Kidney (tissue), 14 donors: ENCODE measurements around the gene PRSS3. TPM values are rescaled to one million over a fixed set of nuclear protein-coding genes. Genes with fewer than 3 reads are reported as not detected.
"Not testable (repeated sequence)": the region's sequence is repeated elsewhere in the genome, so short reads cannot be mapped to it uniquely, and the experiment has no call there.

Experiments
- DNase-seq, 5 donors: peaks; one replicate each; pipeline ENCODE4 v3.0.0-alpha.2; 2013 to 2020
- FAIRE-seq: peaks from 2 replicates; lab custom pipeline; 2012; peaks lifted over from hg19 to GRCh38; lab: Jason Lieb, UNC
- H3K27ac ChIP-seq, 2 donors: one replicate each; pipeline ENCODE4 v1.7.0; 2013; ENCODE audit warnings: low read depth in 2 of 2, low read length in 2 of 2, inconsistent platforms in 1 of 2
- H3K27me3 ChIP-seq: one replicate; pipeline ENCODE4 v1.7.1; 2013; ENCODE audit warnings: low read length, inconsistent platforms; ENCODE audit not compliant: control insufficient read depth, insufficient read depth
- H3K36me3 ChIP-seq, 3 donors: one replicate each; pipeline versions ENCODE4 v1.7.0 to v1.7.1; 2013; ENCODE audit warnings: low read length in 3 of 3, control low read depth in 1 of 3, inconsistent platforms in 1 of 3; ENCODE audit not compliant: insufficient read depth in 3 of 3, control insufficient read depth in 2 of 3
- H3K4me1 ChIP-seq, 3 donors: one replicate each; pipeline versions ENCODE4 v1.7.0 to v1.7.1; 2013; ENCODE audit warnings: low read length in 3 of 3, inconsistent platforms in 1 of 3, low read depth in 1 of 3; ENCODE audit not compliant: control insufficient read depth in 2 of 3, insufficient read depth in 2 of 3
- H3K4me3 ChIP-seq, 3 donors: one replicate each; pipeline versions ENCODE4 v1.7.0 to v1.8.1; 2013; ENCODE audit warnings: low read length in 3 of 3, control low read depth in 1 of 3, inconsistent platforms in 1 of 3
- H3K9ac ChIP-seq, 3 donors: one replicate each; pipeline versions ENCODE4 v1.7.0 to v1.7.1; 2013; ENCODE audit warnings: low read length in 3 of 3, control low read depth in 1 of 3, inconsistent platforms in 1 of 3
- H3K9me3 ChIP-seq, 3 donors: one replicate each; pipeline versions ENCODE4 v1.7.0 to v1.7.1; 2013; ENCODE audit warnings: low read length in 3 of 3, control low read depth in 1 of 3, inconsistent platforms in 1 of 3; ENCODE audit not compliant: control insufficient read depth in 2 of 3, insufficient read depth in 1 of 3
- intact Hi-C: fragments of 100-400 bp; cut with DNase I; formaldehyde crosslinking; loops from one replicate; pipeline ENCODE4 v1.11.1; 2022
- polyA plus RNA-seq: library from polyadenylated mRNA; stranded (reverse); fragments of 350-450 nt; fragmentation: Illumina TruSeq; extraction: RNeasy Lipid Tissue Mini Kit (QIAGEN cat#74804); gene quantifications from one replicate; pipeline ENCODE4 v1.2.3, GENCODE V29; 2014; ENCODE audit warnings: low read depth, low replicate concordance; ENCODE audit not compliant: insufficient read depth
- total RNA-seq: library from RNA; stranded (reverse); fragmentation: NEBNext Ultra II Directional; extraction: Animal tissue kit (Norgen Biotek cat#: 25700); gene quantifications from one replicate; pipeline ENCODE4 v1.2.1, GENCODE V29; 2021
- TF ChIP-seq, protein P1 (sequence below): IDR thresholded peaks from 3 replicates; pipeline ENCODE4 v1.5.1; 2012; ENCODE audit warnings: mild to moderate bottlenecking, moderate library complexity, borderline replicate concordance; ENCODE audit not compliant: insufficient read depth; ENCODE audit errors: extremely low read depth
- donor health status: control.
- donor health status: control.
- donor health status: control.
- donor health status: control.
- donor health status: control.
- donor health status: DM: yes; HTN: yes; CAD: no.
- donor health status: Normal renal cell carcinoma (clear cell type).

Gene PRSS3
- total and polyA plus RNA-seq, 2 donors from 2014 or later, result 0.79 to 2.8 TPM

DNA sequence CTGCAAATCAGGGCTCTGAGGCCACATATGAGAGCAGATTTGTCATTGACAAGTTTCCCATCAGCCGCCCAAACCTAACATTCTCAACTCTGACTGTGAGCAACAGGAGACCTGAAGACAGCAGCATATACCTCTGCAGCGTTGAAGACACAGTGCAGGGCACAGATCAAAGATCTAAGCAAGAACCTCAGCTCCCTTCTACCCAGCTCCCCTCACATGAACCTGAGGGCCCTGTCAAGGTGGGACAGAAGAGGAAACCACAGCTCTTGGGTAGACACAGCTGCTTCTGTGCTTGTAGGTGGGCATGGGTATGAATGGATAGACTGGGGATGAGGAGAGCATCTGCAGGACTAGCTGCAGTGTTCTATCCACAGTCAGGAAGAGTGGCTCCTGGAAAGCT lies 8.7 kb upstream of the PRSS3 start:
- TF ChIP-seq, protein P1, sequence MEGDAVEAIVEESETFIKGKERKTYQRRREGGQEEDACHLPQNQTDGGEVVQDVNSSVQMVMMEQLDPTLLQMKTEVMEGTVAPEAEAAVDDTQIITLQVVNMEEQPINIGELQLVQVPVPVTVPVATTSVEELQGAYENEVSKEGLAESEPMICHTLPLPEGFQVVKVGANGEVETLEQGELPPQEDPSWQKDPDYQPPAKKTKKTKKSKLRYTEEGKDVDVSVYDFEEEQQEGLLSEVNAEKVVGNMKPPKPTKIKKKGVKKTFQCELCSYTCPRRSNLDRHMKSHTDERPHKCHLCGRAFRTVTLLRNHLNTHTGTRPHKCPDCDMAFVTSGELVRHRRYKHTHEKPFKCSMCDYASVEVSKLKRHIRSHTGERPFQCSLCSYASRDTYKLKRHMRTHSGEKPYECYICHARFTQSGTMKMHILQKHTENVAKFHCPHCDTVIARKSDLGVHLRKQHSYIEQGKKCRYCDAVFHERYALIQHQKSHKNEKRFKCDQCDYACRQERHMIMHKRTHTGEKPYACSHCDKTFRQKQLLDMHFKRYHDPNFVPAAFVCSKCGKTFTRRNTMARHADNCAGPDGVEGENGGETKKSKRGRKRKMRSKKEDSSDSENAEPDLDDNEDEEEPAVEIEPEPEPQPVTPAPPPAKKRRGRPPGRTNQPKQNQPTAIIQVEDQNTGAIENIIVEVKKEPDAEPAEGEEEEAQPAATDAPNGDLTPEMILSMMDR, result no peak
- no peaks in the 10 kb centered on the region for H3K36me3 ChIP-seq
- H3K27me3 ChIP-seq, result no peaks in the 10 kb centered on the region
- FAIRE-seq, result no peak
- H3K27ac ChIP-seq, result no peak overlapping the region
- no peaks in the 10 kb centered on the region for H3K4me1 ChIP-seq
- intact Hi-C loops, result no loop called here
- no peak overlapping the region for H3K9ac ChIP-seq
- no peak overlapping the region for H3K4me3 ChIP-seq
- DNase-seq, result no peak
- no peaks in the 10 kb centered on the region for H3K9me3 ChIP-seq

DNA sequence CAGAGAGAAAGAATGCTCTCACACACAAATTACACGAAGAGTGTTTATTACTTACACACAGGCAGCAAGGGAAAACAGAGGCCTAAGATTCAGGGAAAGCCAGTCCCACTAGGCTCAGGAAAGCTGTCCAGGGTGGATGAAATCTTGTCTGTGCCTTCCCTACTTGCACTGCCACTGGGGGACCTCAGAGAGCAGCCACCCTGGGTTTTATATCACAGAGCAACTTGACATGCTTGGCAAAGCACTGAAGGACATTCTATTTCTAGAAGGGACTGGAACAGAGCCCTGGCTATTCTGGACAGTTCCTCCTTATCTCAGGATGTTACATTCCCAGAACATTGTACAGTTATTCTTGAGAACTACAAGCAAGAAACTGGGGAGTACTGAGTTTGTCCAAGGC lies 7.5 kb upstream of the PRSS3 start:
- TF ChIP-seq, protein P1, result no peak
- no peaks in the 10 kb centered on the region for H3K27me3 ChIP-seq
- H3K9ac ChIP-seq, result no peak overlapping the region
- no peaks in the 10 kb centered on the region for H3K9me3 ChIP-seq
- no peak overlapping the region for H3K4me3 ChIP-seq
- intact Hi-C loops, result no loop called here
- no peaks in the 10 kb centered on the region for H3K4me1 ChIP-seq
- H3K27ac ChIP-seq, result no peak overlapping the region
- H3K36me3 ChIP-seq, result no peaks in the 10 kb centered on the region
- no peak for DNase-seq
- FAIRE-seq, result no peak

DNA sequence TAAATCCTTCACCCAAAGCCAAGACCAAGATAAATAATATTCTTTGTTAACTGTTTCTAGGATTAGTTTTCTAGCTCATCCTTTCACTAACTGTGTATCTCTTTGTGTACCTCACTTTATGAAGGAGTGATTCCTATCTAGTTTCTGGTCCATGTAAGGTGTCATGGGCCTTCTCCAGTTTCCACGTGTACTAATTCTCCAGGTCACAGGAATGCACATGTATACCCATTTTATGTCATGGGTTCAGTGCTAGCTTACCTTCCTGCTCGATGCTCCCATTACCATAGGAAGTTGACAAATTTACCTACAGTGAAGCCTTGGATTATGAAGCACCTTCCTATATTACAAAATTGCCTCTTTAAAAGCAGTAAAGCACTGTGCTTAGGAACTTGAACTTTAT lies 5.9 kb upstream of the PRSS3 start:
- H3K9ac ChIP-seq, FAIRE-seq: not testable (repeated sequence)

DNA sequence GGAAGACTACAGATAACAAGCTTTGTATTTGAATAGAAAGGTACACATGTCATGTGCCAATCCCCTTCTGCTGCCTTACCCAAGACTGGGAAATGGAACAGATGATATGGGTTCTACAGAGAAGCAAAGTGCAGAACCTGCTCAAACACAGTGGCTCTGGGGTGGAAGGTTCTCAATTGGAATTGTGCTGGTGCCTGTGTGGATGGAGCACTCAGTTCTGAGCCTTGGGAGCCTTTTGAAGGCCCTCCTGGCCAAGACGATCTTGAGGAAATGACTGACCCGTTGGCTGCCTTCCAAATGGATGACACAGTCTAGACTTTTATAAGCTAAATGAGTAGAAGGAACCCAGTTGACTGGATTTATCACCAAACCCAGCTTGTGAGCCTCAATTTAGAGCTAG lies 4.2 kb upstream of the PRSS3 start:
- H3K4me1 ChIP-seq, result no peaks in the 10 kb centered on the region
- H3K9me3 ChIP-seq, result no peaks in the 10 kb centered on the region

More for the DNA sequence above, 5.9 kb upstream of the PRSS3 start:
- H3K4me1 ChIP-seq, H3K27me3 ChIP-seq, intact Hi-C loops, H3K36me3 ChIP-seq, H3K27ac ChIP-seq, DNase-seq, H3K4me3 ChIP-seq, H3K9me3 ChIP-seq: not testable (repeated sequence)

DNA sequence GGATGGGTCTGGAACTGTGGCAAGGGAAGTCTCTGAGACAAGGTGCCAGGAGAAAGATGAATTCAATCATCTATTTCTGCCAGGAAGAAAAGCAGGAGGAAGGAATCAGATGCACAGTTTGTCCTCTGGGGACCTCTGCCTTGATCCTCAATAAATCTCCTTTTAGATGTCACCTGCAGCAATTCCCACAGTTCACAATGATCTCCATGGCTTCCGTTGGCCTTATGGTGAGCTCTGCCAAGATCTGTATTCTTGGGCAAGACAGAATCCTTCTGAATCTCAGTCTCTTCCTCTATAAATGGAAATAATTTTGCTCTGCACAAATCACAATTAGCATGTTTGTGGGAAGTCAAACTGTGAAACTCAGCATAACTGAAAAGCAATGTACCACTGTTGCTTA lies 1.9 kb upstream of the PRSS3 start:
- DNase-seq, H3K4me1 ChIP-seq, intact Hi-C loops, H3K9me3 ChIP-seq, H3K9ac ChIP-seq, H3K4me3 ChIP-seq, FAIRE-seq, H3K36me3 ChIP-seq, H3K27me3 ChIP-seq, H3K27ac ChIP-seq: not testable (repeated sequence)

More for the DNA sequence above, 4.2 kb upstream of the PRSS3 start:
- H3K4me3 ChIP-seq, result no peak overlapping the region
- no peak overlapping the region for H3K9ac ChIP-seq
- H3K27me3 ChIP-seq, result no peaks in the 10 kb centered on the region
- intact Hi-C loops, result no loop called here
- no peak overlapping the region for H3K27ac ChIP-seq
- TF ChIP-seq, protein P1, result no peak
- H3K36me3 ChIP-seq, result no peaks in the 10 kb centered on the region
- FAIRE-seq, result no peak
- DNase-seq, result no peak
